Measurements from ENCODE around the gene FANCG.

The FANCG gene

DNA sequence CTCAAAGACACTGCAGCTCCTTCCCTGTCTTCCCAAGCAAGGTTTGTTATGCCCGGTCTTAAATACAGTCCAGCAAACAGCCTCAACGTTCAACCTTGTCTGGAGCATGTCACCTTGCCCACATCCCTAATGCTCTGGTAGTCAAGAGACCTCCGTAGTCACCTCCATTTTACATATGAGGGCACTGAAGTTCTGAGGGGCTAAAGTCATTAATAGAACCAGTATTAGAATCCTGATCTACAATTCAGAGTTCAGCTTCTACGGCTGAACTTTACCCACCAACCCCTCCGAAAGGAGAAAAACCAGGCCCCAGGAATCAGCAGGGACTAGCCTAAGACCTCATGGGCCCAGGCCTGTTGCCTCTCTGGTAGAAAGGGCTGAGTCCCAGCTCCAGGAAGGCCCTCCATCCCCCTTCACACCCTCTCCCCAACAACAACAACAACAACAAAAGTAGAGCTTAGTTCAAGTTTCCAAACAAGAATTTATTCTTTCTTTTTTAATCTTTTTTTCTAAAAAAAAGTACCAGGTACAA lies 24.0 kb upstream of the FANCG start:
- no peak for DNase-seq (ENCODE audit: low read depth in 2 of 3, low spot score in 2 of 3)

DNA sequence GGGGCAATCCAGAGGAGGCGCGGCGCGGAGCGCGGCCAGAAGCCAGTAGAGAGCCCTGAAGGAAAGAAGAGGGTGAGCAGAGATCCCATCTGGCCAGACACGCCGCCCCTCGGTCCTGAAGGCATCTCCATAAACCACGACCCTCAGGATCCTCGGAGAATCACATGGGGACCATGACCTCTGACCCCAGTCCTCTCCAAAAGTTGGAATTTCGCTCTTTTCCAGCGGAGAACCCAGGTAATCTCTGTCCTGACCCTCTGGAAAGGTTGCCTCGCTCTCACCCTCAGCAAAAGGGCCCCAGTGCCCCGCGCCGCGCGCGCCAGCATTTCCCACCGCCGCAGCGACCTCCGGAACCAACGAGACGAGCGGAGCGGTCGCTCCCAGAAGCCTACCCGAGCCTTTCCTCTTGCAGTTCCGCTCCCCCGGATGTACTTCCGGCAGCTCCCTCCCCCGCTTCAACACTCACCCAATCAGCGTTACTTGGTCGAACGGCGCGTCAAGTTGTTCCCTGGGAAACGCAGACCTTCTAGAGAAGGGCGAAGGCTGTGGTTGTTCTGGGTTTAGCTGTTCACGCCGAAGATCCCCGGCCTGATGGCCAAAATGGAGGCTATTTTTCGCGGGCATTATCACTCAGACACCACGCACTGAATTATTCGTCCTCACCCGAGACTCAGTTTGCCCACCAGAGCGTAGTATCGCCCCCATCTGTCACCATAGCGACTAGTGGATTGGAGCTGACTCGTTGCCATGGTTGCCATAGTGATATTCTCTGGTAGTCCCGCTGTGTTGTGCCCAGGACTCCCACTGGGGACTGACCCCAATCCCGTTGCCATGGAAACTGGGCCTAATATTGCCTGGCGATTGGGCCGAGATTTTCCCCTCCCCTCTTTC lies 23.3 kb upstream of the FANCG start, which contains the start of gene STOML2:
Gene STOML2 (minus strand): TSS at position 363 of the 891 bp plus-strand sequence. CDS start 37 bp downstream, at position 326.
- DNase-seq (ENCODE audit: low read depth in 2 of 3, low spot score in 2 of 3) = peak in 2 of 3 experiments; percentile 70 to 72

DNA sequence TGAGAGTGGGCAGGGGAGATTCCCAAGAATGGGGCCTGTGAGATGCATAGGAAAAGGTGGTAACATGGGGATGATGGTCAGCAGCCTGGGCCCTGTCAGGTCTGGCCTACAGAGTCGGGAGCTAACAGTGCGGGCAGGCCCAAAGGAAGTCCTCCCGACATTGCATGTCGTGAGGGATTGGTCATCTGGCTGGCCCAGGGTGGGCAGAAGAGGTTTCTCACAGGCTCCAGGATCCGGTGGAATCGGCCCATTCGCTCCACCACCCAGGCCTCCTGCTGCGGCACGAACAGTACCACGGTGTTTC lies 22.7 kb upstream of the FANCG start:
- DNase-seq (ENCODE audit: low read depth in 2 of 3, low spot score in 2 of 3) = no peak

DNA sequence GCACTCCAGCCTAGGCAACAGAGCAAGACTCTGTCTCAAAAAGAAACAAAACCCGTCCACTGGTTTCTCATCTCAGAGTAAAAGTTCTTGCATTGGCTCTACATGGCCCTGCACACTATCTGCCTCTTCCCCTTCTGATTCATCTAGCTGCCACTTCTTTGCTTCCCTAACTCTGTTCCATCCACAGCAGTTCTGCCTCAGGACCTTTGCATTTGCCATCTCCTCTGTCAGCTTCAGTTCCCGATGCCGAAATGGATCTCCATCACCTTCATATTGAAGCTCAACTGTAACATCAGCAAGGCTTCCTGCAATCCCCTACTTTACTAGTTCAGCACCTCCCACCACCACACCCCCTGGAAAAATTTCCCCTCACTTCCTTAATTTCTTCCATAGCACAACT lies 17.8 kb upstream of the FANCG start:
- no peak for DNase-seq (ENCODE audit: low read depth in 2 of 3, low spot score in 2 of 3)

DNA sequence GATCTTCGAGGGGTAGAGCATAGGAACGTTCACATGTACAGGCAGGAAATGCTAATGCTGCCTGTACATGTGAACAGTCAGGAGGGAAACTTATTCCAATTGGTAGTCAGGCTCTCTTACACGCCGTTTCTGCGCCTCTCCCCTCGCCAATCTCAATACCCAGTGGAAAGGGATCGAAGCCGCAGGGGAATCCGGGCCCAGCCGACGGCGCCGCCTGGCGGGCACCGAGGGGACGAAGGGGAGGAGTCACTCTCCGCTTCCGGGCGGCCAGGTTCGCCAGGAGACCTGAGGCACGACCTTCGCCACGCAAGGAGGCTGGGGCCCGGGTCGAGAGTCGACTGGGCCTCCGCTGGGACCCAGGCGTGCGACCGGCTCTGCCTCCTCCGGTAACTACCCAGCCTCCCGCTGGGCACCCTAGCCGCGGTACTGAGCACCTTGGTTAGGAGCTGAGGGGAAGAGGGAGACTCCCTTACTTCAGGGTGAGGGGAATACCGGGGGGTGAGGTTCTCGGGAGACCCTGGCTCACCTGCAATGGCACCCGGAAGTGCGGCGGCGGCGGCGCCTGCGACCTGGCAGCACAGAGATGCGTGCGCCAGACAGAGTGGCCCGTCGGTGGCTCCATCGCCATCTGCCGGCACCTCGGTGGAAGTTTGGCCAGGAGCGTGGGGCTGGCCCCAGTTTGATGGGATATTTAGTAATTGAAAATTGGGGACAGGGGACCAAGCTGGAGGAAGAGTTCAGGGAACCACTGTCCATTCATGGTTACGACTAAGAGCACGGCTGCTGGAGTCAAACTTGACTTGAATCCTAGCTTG lies 16.5 kb upstream of the FANCG start, which contains the start of gene PIGO:
Gene PIGO (minus strand): TSS at position 557 of the 815 bp plus-strand sequence. CDS start 1,026 bp downstream, outside the sequence.
- DNase-seq (ENCODE audit: low read depth in 2 of 3, low spot score in 2 of 3) = peak; percentile 79 to 86 (median 80)

DNA sequence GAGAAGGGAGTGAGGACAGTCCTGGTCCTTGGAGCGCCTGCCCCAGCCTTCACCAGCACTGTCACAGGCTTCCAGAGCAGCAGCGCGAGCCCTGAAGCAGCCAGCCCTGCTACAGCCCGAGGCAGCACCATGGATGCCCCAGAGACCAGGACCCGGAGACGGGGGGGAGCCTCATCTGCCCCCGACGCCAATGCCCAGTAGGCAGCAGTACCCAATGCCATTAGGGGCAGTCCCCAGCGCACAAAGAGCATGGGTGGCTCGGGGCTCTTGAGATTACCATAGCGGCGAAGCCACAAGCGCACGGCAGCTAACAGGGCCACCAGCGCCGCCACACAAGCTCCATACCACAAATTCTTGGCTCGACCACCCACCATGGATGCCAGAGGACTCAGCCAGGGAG lies 11.8 kb upstream of the FANCG start:
- no peak for DNase-seq (ENCODE audit: low read depth in 2 of 3, low spot score in 2 of 3)

DNA sequence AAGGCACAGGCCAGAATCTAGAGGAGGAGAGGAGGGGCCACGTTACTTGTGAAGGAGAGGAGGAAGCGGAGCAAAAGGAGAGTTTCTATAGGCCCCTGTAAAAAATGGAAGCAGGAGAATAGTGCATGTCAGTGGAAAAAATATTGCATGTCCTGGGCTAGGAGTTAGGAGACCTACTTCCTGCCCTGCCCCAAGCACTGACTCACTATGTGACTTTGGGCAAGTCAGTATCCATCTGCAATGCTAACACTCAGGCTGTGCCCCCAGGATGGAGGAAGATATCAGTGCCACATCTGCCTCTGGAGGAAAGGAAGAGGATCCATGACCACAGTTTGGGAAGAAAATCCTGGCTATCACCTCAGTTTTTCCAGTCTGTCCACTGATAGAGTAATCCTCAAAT lies 9.7 kb upstream of the FANCG start:
- no peak for DNase-seq (ENCODE audit: low read depth in 2 of 3, low spot score in 2 of 3)

DNA sequence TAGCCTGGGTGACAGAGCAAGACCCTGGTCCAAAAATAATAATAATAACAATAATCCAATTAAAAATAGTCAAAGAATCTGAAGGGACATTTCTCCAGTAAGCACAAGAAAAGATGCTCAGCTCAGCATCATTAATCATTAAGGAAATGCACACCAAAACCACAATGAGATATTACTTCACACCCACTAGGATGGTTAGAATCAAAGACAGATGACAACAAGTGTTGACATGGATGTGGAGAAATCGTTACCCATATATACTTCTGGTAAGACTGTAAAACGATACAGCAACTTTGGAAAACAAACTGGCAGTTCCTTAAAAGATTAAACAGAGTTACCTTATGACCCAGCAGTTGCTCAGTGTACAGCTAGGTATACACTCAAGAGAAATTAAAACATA lies 5.3 kb upstream of the FANCG start:
- DNase-seq (ENCODE audit: low read depth in 2 of 3, low spot score in 2 of 3) = no peak

DNA sequence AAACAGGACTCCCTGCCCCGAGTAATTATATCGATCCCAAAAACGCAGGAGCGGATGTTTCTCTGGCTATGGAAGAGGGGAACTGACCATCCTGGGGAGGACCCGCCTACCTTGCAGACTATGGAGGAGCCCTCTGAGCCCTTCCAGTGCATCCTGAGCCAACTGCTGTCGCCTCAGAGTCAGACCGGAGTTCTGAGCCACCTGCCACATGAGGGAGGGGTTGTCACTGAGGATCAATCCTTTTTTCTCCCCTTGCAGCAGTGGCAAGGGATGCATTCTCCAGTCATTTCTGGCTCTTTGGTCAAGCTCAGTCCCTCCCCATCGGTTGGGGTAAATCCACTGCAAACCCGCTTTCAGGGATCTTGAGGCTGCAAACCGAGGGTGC lies 709 bp downstream of the FANCG start:
- DNase-seq (ENCODE audit: low read depth in 2 of 3, low spot score in 2 of 3) = no peak

DNA sequence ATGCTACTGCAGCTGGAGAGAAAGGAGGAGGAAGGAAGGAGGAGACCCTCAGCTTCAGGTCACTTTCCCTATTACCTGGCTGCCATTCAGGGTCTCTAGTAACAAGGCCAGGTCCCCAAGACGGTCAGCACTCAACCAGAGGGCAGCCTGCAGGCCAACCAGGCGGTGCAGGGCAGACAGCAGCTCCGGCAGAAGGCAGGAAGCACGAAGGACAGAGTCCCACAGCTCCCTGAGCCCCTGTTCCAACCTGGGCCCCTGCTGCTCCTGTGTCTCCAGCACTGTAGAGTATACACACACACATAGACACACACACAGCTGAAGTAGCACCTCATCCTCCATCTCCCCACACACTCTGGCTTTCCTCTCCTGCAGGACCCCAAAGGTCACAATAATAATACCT lies 1.7 kb downstream of the FANCG start:
- no peak for DNase-seq (ENCODE audit: low read depth in 2 of 3, low spot score in 2 of 3)

DNA sequence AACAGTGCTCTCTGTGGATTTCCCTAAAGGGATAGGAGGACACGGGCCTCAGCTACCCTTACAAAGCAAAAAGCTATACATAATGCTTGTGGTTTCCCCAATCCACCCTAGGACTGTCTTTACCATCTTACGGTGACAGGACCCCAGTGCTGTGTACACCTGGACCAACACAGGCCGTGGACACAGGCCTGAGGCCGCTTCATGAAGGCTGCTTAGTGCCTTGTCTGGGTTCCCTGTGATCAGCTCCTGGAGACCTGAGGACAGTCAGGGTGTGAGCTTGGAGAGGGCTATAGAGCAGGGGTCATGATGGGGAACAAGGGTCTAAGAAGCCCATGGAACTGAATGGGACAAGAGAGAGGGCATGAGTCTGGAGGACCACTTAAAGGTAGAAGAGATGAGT lies 2.9 kb downstream of the FANCG start:
- DNase-seq (ENCODE audit: low read depth in 2 of 3, low spot score in 2 of 3) = no peak

DNA sequence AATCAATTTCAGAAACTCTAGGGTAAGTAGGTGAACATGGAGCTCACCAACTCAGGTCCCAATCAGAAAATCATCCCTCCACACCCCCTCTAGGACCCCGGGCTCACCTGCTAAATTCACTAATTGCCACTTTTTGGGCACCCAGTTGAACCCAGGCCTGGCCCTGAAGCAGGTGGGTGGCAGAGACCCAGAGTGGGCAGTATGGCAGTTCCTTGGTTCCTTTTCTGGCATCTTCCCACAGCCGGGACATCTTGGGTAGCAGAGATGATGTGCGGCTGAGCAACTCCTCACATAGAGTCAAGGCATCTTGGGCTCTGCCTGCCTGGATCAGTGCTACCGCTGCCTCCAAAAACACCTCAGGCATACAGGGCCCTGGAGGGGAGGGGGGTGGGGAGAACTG lies 4.4 kb downstream of the FANCG start:
- DNase-seq (ENCODE audit: low read depth in 2 of 3, low spot score in 2 of 3) = no peak

DNA sequence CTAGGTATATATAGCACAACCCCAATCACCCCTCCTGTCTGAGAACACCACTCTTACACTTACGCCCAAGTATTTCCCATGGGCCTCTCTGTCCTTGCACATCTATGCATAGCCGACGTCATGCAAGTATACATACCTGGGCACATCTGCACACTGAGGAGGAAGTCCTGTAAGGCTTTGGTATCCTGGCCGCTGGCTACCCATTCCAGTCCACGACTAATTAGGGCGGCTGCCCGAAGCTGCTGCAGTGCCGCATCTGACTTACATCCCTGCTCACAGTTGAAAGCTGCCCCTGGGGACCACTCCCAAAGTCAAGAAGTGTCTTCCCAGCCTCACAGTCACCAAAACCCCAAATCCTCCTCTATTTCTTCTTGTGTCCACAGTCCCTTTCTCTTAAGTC lies 5.0 kb downstream of the FANCG start:
- no peak for DNase-seq (ENCODE audit: low read depth in 2 of 3, low spot score in 2 of 3)

DNA sequence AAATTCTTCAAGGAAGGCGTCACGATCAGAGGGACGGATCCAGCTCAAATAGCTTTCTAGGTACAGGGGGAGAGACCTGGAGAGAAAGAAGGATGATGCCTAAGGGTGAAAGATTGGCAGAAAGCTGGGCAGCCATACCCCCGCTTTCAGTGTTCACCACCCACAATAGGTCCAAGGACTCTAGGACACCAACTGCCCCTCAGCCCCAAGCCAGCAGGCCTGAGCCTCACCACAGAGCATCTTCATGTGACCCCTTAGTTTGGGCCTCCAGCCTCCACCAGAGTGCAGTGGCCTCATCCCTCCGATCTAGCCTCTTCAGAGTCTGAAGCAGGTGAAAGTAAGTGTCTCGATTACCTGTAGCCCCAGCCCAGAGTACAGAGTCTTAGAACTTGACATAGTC lies 5.6 kb downstream of the FANCG start:
- DNase-seq (ENCODE audit: low read depth in 2 of 3, low spot score in 2 of 3) = no peak

DNA sequence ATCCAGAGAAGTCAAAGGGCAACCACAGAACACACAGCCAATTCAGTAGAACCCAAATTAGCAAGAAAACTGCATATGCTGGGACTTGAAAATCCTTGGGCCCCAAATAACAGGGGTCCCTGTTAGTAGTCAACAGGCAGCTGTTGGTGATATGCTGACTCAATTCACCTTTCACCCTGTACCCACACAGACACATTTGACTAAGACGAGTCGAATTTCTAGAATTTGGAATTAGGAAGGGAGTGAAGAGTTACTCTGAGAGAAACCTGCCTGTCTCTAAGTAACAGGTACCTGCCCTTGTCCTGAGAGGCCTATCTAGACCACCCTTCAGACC lies 6.5 kb downstream of the FANCG start:
- no peak for DNase-seq (ENCODE audit: low read depth in 2 of 3, low spot score in 2 of 3)

DNA sequence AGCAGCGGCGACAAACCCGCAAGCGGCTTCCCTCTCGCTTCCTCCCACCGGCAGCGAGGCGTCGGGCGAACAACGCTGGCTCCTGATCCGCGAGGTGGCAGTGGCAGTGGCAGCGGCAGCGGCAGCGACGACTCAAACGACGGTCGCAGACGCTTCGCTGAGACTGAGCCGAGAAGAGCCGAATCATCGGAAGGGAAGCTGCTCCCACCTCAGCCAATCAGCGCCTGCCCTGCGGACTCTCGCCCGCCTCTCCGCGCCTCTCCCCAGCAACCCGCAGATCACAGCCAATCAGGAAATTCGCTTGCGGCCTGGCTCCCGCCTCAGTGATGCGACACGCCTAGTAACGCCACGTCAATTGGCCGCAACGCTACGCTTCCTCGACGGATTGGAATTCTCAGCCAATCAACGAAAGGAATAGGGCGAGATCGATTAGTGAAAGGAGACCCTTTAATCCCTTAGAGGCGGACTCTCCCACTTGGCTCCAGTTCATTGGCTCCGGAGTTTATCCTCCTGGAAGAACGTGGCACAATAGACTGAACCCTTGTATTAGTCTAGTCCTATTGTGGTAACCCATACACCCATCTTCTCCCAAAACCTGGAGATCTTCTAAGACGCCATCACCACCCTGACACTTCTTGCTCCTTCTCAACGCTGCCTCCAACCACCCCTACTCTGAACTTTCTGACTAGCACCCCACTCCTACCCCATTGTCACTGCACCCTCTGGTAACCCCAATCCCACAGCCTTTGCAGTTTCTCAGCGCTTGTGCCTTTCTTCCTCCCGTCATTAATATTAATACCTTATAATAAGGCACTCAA lies 7.1 kb downstream of the FANCG start, which contains the start of gene VCP:
Gene VCP (minus strand): TSS at position 165 of the 818 bp plus-strand sequence. CDS start 272 bp downstream, outside the sequence.
- DNase-seq (ENCODE audit: low read depth in 2 of 3, low spot score in 2 of 3) = peak; percentile 62 to 94 (median 89)

DNA sequence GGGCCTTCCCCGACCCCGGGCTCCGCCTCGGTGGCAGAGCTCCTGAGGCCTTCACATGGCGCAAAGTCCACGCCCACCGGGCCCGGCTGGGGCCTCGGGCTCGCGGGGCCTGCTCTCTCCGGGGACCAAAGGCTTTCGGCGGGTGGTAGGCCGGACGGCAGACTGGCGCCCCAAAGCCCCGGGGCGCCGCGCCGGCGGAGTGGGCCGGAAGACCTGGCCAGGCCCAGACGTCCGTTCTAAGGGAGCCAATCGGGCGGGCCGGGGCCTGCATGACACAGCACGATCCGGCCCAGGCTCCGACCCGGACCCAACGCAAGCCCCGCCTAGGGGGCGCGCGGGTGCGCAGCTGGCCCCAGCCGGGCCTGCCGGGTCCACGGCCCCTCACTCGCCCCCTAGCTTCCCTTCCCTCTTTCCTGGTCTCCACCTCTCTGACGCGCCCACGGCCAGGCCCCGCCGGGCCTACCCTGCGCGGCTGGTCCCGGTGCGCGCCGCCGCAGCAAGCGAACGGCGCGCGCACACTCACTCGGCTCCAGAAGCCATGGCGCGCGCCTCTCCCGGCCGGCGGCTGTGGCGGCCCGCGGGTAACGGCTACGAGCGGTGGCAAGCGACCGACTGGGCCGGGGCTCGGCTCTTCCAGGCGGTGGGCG lies 7.8 kb downstream of the FANCG start:
- DNase-seq (ENCODE audit: low read depth in 2 of 3, low spot score in 2 of 3) = peak; percentile 46 to 70 (median 65)

DNA sequence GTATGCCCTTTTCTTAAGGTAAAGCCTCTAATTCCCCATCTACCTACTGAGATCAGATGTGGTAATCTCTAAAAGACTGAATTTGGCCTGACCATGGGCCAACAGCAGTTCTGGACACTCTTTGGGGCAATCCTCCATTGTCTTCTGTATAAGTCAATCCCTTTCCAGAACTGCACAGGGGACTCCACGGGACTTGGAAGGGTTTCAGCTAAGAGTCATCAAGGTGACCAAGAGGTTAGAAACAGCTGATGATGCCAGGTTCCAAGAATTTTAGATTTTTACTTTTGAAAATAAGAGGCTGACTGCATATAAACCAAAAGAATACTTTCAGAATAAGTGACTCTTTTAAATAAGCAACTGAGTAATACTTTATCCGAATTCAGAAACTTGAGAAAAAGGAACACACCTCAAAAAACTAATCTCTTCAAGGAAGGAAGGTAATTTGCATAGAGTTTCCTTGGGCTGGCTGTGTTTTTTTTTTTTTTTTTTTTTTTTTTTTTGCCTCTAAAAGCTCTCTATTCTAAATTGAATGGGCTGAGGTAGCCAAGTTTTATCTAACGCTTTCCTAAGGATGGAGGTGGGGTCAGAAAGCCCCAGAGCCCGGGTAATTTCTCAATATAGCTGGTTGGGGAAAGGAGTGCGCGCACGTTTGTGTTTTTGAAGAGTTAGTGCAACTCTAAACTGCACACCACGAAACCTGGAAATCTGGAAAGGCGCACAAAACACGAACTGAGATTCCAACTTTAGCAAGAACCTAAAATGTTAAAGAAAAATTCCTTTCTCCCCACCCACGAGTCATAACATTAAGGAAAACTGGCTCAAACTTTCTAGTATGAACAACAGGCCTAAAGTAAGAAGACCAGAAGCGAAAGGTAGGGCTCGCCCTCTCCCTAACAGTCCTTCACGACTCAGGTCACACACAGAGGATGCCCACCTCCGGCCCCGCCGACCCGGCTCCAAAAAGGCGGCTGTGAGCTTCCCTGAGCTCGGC lies 8.6 kb downstream of the FANCG start:
- DNase-seq (ENCODE audit: low read depth in 2 of 3, low spot score in 2 of 3) = no peak

DNA sequence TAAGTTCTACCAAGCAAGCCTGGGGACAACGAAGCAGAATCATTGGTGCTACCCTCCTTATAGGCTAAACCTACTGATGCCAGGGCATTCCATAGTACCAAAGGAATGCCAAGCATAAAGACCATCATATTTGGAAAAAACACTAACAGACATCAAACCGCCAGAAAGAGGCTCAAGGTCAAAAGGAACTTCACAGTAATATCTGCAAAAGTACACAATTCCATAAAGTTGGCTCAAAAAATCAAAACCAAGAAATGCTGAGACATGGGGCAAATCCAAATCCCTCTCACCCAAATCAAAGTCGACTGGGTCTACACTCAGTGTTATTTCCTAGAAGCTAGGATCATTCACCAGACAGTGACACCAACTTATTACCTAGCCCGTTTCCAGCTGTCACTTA lies 10.7 kb downstream of the FANCG start:
- no peak for DNase-seq (ENCODE audit: low read depth in 2 of 3, low spot score in 2 of 3)

All from activated CD8-positive, alpha-beta memory T cell treated with anti-CD3 and anti-CD28 coated beads for 48 hours (primary cell).